Kidney tubule cell (primary cell): Measurements from ENCODE around the gene B3GLCT.

Source experiments
- DNase-seq: peaks from one replicate; pipeline ENCODE4 v3.0.0-alpha.2; 2018; ENCODE audit warnings: low spot score

Gene B3GLCT

GRCh38 chr13:31351376-31351775 is 151.6 kb downstream of the B3GLCT start:
- no peak for DNase-seq

DNA sequence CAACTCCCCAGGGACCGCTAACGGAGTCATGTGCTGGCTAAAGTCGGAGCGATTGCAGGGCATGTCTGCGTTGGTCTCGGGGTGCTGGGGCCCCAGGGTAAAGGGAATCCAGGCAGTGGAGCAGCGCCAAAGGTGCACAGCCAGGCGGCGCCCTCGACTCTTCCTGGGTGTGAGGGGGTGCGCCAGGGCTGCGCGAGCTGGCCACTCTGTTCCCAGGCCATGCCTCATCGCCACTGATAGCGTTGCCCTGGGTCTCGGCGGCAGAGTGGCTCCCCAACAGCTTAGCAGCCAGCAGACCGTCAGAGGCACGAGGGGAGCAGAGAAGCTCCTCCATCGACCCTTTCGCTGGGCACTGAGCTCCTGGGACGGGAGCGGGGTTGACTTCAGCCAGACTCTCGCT is 152.7 kb downstream of the B3GLCT start:
- no peak for DNase-seq

DNA sequence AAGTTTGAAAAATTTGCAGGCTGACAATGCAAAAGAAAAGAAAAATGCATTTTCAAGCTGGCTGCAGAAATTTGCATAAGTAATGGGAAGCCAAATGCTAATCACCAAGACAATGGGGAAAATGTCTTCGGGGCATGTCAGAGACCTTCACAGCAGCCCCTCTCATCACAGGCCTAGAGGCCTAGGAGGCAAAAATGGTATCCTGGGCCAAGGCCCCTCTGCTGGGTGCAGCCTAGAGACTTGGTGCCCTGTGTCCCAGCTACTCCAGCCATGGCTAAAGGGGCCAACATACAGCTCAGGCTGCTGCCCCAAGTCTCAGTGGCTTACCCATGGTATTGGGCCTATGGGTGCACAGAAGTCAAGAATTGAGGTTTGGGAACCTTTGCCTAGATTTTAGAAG is 155.2 kb downstream of the B3GLCT start:
- DNase-seq: no peak

DNA sequence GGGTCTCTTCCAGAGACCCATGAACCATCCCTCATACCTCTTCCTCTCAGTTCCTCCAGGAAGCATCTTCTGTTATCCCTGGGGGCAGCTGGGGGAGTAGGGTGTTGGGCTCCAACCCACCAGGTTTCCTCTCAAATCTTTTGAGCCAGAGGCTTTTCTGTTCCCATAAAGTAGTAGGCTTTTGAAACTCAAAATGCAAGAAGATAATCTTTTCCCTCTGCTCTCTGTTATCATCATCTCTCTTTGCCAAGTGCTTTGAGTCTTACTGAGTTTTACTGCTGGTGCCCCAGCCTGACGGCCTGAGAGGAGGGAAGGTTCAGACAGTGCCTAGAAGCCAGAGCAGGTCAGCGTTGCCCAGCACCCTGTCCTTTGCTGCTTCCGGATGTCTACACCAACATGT is 157.2 kb downstream of the B3GLCT start:
- DNase-seq: no peak

DNA sequence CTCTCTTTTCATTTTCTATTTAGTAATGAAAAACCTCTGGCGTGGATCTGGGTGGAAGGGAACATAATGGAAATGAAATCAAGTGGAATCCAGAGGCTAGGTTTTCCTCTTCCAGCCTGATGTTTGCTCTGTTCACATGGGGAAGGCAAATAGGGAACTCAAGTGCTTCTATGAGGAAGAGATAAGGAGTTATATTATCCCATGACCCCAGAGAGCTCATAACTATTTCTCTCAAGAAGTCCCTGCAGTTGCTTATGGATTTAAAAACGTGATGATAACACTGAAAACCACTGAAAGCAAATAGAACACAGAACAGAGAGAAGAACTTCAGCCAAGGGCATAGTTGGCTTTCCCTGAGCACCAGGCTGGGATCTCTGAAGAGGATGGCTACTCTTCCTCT is 157.8 kb downstream of the B3GLCT start:
- no peak for DNase-seq

GRCh38 chr13:31361673-31362072 is 161.9 kb downstream of the B3GLCT start:
- no peak for DNase-seq

DNA sequence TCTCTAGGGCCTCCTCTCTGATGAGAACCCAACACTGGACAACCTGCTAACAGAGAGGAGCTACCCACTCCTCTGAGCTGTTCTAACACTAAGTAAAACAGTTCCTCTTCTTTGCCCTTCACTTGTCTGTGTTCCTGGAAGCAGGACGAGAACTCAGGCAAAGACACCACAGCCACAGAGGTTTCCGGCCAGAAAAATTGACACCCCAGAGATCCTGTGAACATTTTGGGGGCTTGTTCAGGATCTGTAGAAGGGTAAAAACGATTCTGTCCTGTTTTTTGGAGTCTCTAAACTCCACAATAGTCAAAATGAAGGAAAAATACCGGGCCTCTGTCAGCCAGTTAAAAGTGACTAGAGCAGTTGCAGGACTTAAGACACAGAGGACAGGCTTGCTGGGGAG is 165.9 kb downstream of the B3GLCT start:
- no peak for DNase-seq

- no peak for DNase-seq
These were observed 167.6 kb downstream of the B3GLCT start for GRCh38 chr13:31367410-31367809.

GRCh38 chr13:31369213-31369612 is 169.4 kb downstream of the B3GLCT start:
- DNase-seq: no peak

DNA sequence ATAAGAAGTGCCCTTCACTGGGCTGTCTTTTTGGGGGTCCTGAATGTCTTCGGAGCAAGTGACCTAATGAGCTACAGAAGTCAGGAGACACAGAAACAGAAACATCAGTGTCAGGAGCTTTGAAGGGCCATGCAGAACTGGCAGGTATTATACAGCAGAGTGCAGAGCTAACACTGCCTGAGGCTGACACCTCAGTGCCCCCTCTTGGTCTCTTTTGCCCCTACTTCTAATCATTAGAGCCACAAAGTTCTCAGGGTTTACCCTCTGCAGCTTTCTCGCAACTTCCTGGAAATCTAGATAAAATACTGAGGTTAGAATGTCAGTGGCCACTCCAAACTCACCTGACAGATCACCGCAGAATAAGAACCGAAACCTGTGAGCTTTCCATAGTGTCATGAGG is 172.7 kb downstream of the B3GLCT start:
- DNase-seq: no peak

GRCh38 chr13:31374682-31375081 is 174.9 kb downstream of the B3GLCT start:
- no peak for DNase-seq

GRCh38 chr13:31377946-31378345 is 178.2 kb downstream of the B3GLCT start:
- DNase-seq: no peak

GRCh38 chr13:31380715-31381114 is 180.9 kb downstream of the B3GLCT start:
- DNase-seq: no peak
